HG02798 (cell line): ENCODE data around the gene LIPT2.

Source experiments
- ATAC-seq: cut with Tn5 transposase; IDR thresholded peaks from one replicate; pipeline ENCODE4 v1.9.1; 2021; ENCODE audit warnings: mild to moderate bottlenecking; ENCODE audit not compliant: unreplicated experiment, poor library complexity

The LIPT2 gene

GRCh38 chr11:74442636-74443035, 50.9 kb downstream of the LIPT2 start:
- ATAC-seq = no peak
